Measurements from ENCODE around the gene PARD3. TPM values are rescaled to one million over a fixed set of nuclear protein-coding genes. Genes with fewer than 3 reads are reported as not detected.
"Not testable (repeated sequence)": the region's sequence is repeated elsewhere in the genome, so short reads cannot be mapped to it uniquely, and the experiment has no call there.

PARD3 gene
- polyA plus RNA-seq, 2 of the 4 experiments (the other 2 are of a cell fraction), result 110 to 200 TPM

- no peak for TF ChIP-seq HMGXB4 (CRISPR knock-in tag; IDR thresholded peaks at IDR 0.05; ENCODE audit: borderline replicate concordance)
- TF ChIP-seq CHD2 (IDR thresholded peaks at IDR 0.05; ENCODE audit: low read length, partially characterized antibody), result no peak
These were observed 55.3 kb downstream of the PARD3 start (continued) for GRCh38 chr10:34759837-34760215.

GRCh38 chr10:34759161-34759836 is 55.8 kb downstream of the PARD3 start:
- Histone ChIP-seq H3K4me3 (no peak overlapping the region), H3K4me2 (peak overlapping the region; percentile 59), H3K9me3 (no peaks in the 10 kb centered on the region), H3K27ac (peak overlapping the region; percentile 64 to 75), H3K4me1 (peaks cover 80% of the 10 kb centered on the region)
- WGBS (ENCODE audit: missing lambda C conversion rate), result 63% methylated on average over 9 of the region's 9 CpGs
- ATAC-seq (no peak), FAIRE-seq (peak; percentile 23), DNase-seq (ENCODE audit: low read depth in 1 of 2, low spot score in 1 of 2) (no peak)
- TF ChIP-seq ZC3H11A (IDR thresholded peaks at IDR 0.05) (no peak), ESRRA (IDR thresholded peaks at IDR 0.05; ENCODE audit: borderline replicate concordance, low read length) (no peak), EP300 (IDR thresholded peaks at IDR 0.05) (no peak), USF2 (IDR thresholded peaks at IDR 0.05) (no peak), MAFK (IDR thresholded peaks at IDR 0.05; ENCODE audit: partially characterized antibody) (peak; percentile 21), CHD4 (IDR thresholded peaks at IDR 0.05; ENCODE audit: borderline replicate concordance) (no peak)
- CTCF ChIA-PET, result interaction anchor here (1.8 to 2.1 kb wide), 2 partner anchors 36 to 76 kb away, joined by 8 read pairs; no protein-coding TSS in a partner anchor
- POLR2A ChIA-PET, result no interaction called here

DNA sequence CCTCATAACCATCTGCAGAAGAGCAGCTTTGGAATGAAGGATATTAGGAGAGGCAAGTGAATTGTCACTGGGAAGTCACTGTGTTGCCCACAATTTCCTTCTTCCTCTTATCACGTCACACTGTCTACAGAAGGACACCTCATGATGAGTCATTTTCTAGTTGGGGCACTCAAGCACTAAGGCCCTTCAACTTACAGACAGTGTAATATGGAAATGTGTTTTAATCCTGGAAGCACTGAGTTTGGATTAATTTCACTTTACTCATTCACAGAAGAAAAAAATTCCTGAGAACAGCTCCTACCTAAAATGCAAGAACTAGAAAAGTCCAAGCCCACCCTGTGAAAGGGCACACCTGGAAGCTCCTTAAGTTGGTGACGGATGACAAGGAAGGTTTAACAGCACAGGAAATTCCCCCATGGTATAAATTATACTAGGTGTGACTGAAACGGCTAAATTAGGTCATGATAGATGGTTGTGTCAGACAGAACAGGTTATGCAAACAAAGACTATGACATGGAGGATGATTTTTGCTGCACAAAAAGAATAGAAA is 56.6 kb downstream of the PARD3 start:
- ATAC-seq (peak; percentile 92 to 96), DNase-seq (ENCODE audit: low read depth in 1 of 2, low spot score in 1 of 2) (peak; percentile 89 to 92), FAIRE-seq (peak; percentile 82)
- no peaks in the 10 kb centered on the region for H3K9me3 ChIP-seq
- TF ChIP-seq JUNB (IDR thresholded peaks at IDR 0.05) (peak; percentile 80), ZFP36 (IDR thresholded peaks at IDR 0.05; ENCODE audit: borderline replicate concordance, partially characterized antibody) (peak; percentile 56), PHF8 (IDR thresholded peaks at IDR 0.05; ENCODE audit: borderline replicate concordance, low read depth) (no peak), HES2 (IDR thresholded peaks at IDR 0.05) (no peak), GATA3 (IDR thresholded peaks at IDR 0.05; ENCODE audit: borderline replicate concordance) (peak; percentile 40; the same call in 1 of the 2 replicates), FOSL2 (IDR thresholded peaks at IDR 0.05) (peak; percentile 91), FOSL2 (CRISPR knock-in tag; IDR thresholded peaks at IDR 0.05) (peak; percentile 98)
- H3K4me2 ChIP-seq, result peak overlapping the region; percentile 59
- ChIA-PET CTCF (interaction anchor here (0.7 to 2.1 kb wide), 4 partner anchors 32 to 75 kb away, joined by 3 to 8 read pairs (median 6); no protein-coding TSS in a partner anchor), POLR2A (interaction anchor here (0.6 kb wide), 1 partner anchor 59 kb away, joined by 3 read pairs; no protein-coding TSS in a partner anchor)
- peak overlapping the region; percentile 64 to 75 for H3K27ac ChIP-seq
- H3K4me1 ChIP-seq, result peaks cover 87% of the 10 kb centered on the region
- WGBS (ENCODE audit: missing lambda C conversion rate), result 11% methylated on average over 3 of the region's 3 CpGs
- no peak overlapping the region for H3K4me3 ChIP-seq

- Histone ChIP-seq H3K4me1 (peaks cover 88% of the 10 kb centered on the region), H3K9me3 (no peaks in the 10 kb centered on the region), H3K4me2 (peak overlapping the region; percentile 59), H3K27ac (peak overlapping the region; percentile 64 to 75), H3K4me3 (no peak overlapping the region)
- ATAC-seq (no peak), FAIRE-seq (no peak), DNase-seq (ENCODE audit: low read depth in 1 of 2, low spot score in 1 of 2) (no peak)
- TF ChIP-seq JUNB (IDR thresholded peaks at IDR 0.05) (no peak), HOXA7 (CRISPR knock-in tag; IDR thresholded peaks at IDR 0.05) (no peak), RAD21 (conservative IDR thresholded peaks at IDR 0.05 in 1 of 2, IDR thresholded peaks at IDR 0.05 in 1 of 2) (no peak), HES2 (IDR thresholded peaks at IDR 0.05) (no peak)
- ChIA-PET CTCF (interaction anchor here (0.7 to 2.1 kb wide), 5 partner anchors 31 to 92 kb away, joined by 3 to 8 read pairs (median 4); no protein-coding TSS in a partner anchor), POLR2A (interaction anchor here (0.6 kb wide), 1 partner anchor 60 kb away, joined by 3 read pairs; no protein-coding TSS in a partner anchor)
These were observed 57.2 kb downstream of the PARD3 start for GRCh38 chr10:34757933-34758332.

DNA sequence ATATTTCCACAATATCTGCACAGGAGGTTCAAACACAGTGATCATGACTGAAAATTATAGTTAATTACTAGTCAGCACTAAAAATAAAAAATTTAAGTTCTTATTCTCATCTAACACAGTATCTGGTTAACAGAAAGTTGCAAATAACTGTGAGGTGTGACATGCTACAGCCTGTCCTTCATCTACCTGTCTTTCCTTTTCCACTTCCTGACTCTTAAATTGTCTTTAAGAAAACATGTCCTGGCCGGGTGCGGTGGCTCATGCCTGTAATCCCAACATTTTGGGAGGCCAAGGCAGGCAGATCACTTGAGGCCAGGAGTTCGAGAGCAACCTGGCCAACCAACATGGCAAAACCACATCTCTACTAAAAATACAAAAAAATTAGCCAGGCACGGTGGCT is 57.9 kb downstream of the PARD3 start:
- 87% methylated on average over 4 of the region's 4 CpGs for WGBS (ENCODE audit: missing lambda C conversion rate)

More for the DNA sequence above, 57.9 kb downstream of the PARD3 start:
- POLR2A ChIA-PET; FAIRE-seq; ATAC-seq; DNase-seq (ENCODE audit: low read depth in 1 of 2, low spot score in 1 of 2); H3K9me3 ChIP-seq; H3K4me3 ChIP-seq; H3K4me2 ChIP-seq: not testable (repeated sequence)
- CTCF ChIA-PET, result interaction anchor here (0.8 kb wide), 1 partner anchor 91 kb away, joined by 4 read pairs; no protein-coding TSS in a partner anchor
- Histone ChIP-seq H3K27ac (peak overlapping the region; percentile 64 to 75; a peak in 4 of 6 replicates), H3K4me1 (peaks cover 86% of the 10 kb centered on the region)

All from A549 (cell line).